ENCODE data around the gene CIT. TPM values are rescaled to one million over a fixed set of nuclear protein-coding genes. Genes with fewer than 3 reads are reported as not detected.

Gene CIT
- total and polyA plus RNA-seq, 9 of the 15 experiments (the other 6 are each of a cell fraction or from before 2014, with no cell fraction given), result 1.1 to 46.7 (median 21.3) TPM

GRCh38 chr12:119721306-119721705, 155.8 kb downstream of the CIT start:
- H3K9me3 ChIP-seq (replicated peaks; ENCODE audit: control insufficient read depth, insufficient read depth, low read depth, low read length), result no peaks in the 10 kb centered on the region
- intact Hi-C loops (cut with micrococcal nuclease), result no loop called here
- H3K36me3 ChIP-seq (ENCODE audit: control insufficient read depth, insufficient read depth, low read length), result peaks cover 51% of the 10 kb centered on the region
- DNase-seq (ENCODE audit: extremely low read depth in 1 of 4, low spot score in 3 of 4) (no peak), FAIRE-seq (no peak), ATAC-seq (no peak)
- POLR2A ChIA-PET, result no interaction called here
- WGBS (ENCODE audit: insufficient coverage, low coverage, missing lambda C conversion rate), result 91% methylated on average over 4 of the region's 4 CpGs
- H3K4me2 ChIP-seq (ENCODE audit: insufficient read depth, low read length), result no peak overlapping the region
- H3K27me3 ChIP-seq (ENCODE audit: control insufficient read depth in 2 of 2, insufficient read depth in 2 of 2, low read length in 2 of 2), result no peaks in the 10 kb centered on the region
- no TSS peak for BruUV-seq (replicated peaks)
- H3K4me1 ChIP-seq (replicated peaks in 1 of 2; ENCODE audit: control insufficient read depth in 2 of 2, insufficient read depth in 2 of 2, low read length in 2 of 2), result 0 out of 5 replicates have a peak, but pooled peaks cover 0 to 2% of the 10 kb centered on the region in 2 experiments
- CTCF ChIA-PET (ENCODE audit: low intra/inter-chr PET ratio), result no interaction called here
- in situ Hi-C loops (cut with MboI), result no loop called here
- TF ChIP-seq KHSRP (IDR thresholded peaks at IDR 0.05) (no peak), ILK (tag; IDR thresholded peaks at IDR 0.05; ENCODE audit: borderline replicate concordance, low read depth) (no peak), MCM5 (IDR thresholded peaks at IDR 0.05; ENCODE audit: low read depth) (no peak), RBFOX2 (IDR thresholded peaks at IDR 0.05; ENCODE audit: low read depth, low read length) (no peak), E2F3 (CRISPR knock-in tag; IDR thresholded peaks at IDR 0.05) (no peak), NFE2L1 (tag; IDR thresholded peaks at IDR 0.05; ENCODE audit: borderline replicate concordance, low read depth) (no peak), TAL1 (IDR thresholded peaks at IDR 0.05) (no peak), HLTF (IDR thresholded peaks at IDR 0.05) (no peak), ZFP91 (CRISPR knock-in tag; IDR thresholded peaks at IDR 0.05) (no peak), TEAD1 (CRISPR knock-in tag; IDR thresholded peaks at IDR 0.05) (no peak), EZH2 (IDR thresholded peaks at IDR 0.05; ENCODE audit: borderline replicate concordance, low read depth, low read length) (no peak), EP400 (IDR thresholded peaks at IDR 0.05) (no peak), STAT5B (CRISPR knock-in tag; IDR thresholded peaks at IDR 0.05) (no peak)
- TF ChIP-seq, protein P1, sequence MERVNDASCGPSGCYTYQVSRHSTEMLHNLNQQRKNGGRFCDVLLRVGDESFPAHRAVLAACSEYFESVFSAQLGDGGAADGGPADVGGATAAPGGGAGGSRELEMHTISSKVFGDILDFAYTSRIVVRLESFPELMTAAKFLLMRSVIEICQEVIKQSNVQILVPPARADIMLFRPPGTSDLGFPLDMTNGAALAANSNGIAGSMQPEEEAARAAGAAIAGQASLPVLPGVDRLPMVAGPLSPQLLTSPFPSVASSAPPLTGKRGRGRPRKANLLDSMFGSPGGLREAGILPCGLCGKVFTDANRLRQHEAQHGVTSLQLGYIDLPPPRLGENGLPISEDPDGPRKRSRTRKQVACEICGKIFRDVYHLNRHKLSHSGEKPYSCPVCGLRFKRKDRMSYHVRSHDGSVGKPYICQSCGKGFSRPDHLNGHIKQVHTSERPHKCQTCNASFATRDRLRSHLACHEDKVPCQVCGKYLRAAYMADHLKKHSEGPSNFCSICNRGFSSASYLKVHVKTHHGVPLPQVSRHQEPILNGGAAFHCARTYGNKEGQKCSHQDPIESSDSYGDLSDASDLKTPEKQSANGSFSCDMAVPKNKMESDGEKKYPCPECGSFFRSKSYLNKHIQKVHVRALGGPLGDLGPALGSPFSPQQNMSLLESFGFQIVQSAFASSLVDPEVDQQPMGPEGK (CRISPR knock-in tag; IDR thresholded peaks at IDR 0.05; ENCODE audit: borderline replicate concordance), result no peak
- TF ChIP-seq, protein P2, sequence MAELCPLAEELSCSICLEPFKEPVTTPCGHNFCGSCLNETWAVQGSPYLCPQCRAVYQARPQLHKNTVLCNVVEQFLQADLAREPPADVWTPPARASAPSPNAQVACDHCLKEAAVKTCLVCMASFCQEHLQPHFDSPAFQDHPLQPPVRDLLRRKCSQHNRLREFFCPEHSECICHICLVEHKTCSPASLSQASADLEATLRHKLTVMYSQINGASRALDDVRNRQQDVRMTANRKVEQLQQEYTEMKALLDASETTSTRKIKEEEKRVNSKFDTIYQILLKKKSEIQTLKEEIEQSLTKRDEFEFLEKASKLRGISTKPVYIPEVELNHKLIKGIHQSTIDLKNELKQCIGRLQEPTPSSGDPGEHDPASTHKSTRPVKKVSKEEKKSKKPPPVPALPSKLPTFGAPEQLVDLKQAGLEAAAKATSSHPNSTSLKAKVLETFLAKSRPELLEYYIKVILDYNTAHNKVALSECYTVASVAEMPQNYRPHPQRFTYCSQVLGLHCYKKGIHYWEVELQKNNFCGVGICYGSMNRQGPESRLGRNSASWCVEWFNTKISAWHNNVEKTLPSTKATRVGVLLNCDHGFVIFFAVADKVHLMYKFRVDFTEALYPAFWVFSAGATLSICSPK (IDR thresholded peaks at IDR 0.05; ENCODE audit: borderline replicate concordance), result no peak
- TF ChIP-seq, protein P3, sequence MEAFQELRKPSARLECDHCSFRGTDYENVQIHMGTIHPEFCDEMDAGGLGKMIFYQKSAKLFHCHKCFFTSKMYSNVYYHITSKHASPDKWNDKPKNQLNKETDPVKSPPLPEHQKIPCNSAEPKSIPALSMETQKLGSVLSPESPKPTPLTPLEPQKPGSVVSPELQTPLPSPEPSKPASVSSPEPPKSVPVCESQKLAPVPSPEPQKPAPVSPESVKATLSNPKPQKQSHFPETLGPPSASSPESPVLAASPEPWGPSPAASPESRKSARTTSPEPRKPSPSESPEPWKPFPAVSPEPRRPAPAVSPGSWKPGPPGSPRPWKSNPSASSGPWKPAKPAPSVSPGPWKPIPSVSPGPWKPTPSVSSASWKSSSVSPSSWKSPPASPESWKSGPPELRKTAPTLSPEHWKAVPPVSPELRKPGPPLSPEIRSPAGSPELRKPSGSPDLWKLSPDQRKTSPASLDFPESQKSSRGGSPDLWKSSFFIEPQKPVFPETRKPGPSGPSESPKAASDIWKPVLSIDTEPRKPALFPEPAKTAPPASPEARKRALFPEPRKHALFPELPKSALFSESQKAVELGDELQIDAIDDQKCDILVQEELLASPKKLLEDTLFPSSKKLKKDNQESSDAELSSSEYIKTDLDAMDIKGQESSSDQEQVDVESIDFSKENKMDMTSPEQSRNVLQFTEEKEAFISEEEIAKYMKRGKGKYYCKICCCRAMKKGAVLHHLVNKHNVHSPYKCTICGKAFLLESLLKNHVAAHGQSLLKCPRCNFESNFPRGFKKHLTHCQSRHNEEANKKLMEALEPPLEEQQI (IDR thresholded peaks at IDR 0.05), result no peak
- no peak overlapping the region for H3K9ac ChIP-seq (ENCODE audit: insufficient read depth in 1 of 2, low read depth in 2 of 2, low read length in 2 of 2)
- H3K4me3 ChIP-seq, result no peak overlapping the region
- no peaks in the 10 kb centered on the region for H4K20me1 ChIP-seq (replicated peaks; ENCODE audit: control insufficient read depth, insufficient read depth, low read length)
- H2AFZ ChIP-seq (ENCODE audit: low read depth, low read length), result no peak overlapping the region
- no peak overlapping the region for H3K27ac ChIP-seq (ENCODE audit: extremely low read depth, low read depth, low read length)
- no peaks in the 10 kb centered on the region for H3K79me2 ChIP-seq (ENCODE audit: control insufficient read depth, insufficient read depth, low read length)
- no peaks in the 10 kb centered on the region for H3K9me1 ChIP-seq (ENCODE audit: control insufficient read depth, insufficient read depth, low read length)

All from K562 (cell line).